Adrenal gland (tissue), 12 donors: ENCODE data around the gene ST3GAL6. TPM values are rescaled to one million over a fixed set of nuclear protein-coding genes. Genes with fewer than 3 reads are reported as not detected.
A peak's percentile ranks its signal among the peaks of the same experiment; 100 is the strongest.

ENCODE experiments used
- DNase-seq, 7 donors: peaks; one replicate each; pipeline ENCODE4 v3.0.0-alpha.2; 2019 to 2020
- H3K27ac ChIP-seq, 5 donors: fragments of 200-600 bp; sonication (generic) in 4 of 5; 1 replicate in 3 of 5; 2 replicates in 2 of 5; pipeline versions ENCODE4 v1.5.1 to v1.8.0; 2016 to 2020; ENCODE audit warnings: mild to moderate bottlenecking in 1 of 5
- H3K27me3 ChIP-seq: fragments of 200-600 bp; 2 replicates; pipeline ENCODE4 v1.8.0; 2021
- H3K36me3 ChIP-seq, 2 donors: fragments of 200-600 bp; replicated peaks in 1 of 2; 1 replicate in 1 of 2; 2 replicates in 1 of 2; pipeline versions ENCODE4 v1.5.1 to v1.8.0; 2018 to 2022
- H3K4me1 ChIP-seq, 2 donors: fragments of 200-600 bp; replicated peaks in 1 of 2; 1 replicate in 1 of 2; 2 replicates in 1 of 2; pipeline versions ENCODE4 v1.5.1 to v1.8.0; 2018 to 2021
- H3K4me3 ChIP-seq, 4 donors: fragments of 200-600 bp; sonication (generic) in 3 of 4; one replicate each; pipeline ENCODE4 v1.5.1; 2016 to 2018
- H3K9me3 ChIP-seq, 3 donors: fragments of 200-600 bp; sonication (generic) in 1 of 3; replicated peaks in 1 of 3; 1 replicate in 2 of 3; 2 replicates in 1 of 3; pipeline versions ENCODE4 v1.5.1 to v1.8.0; 2016 to 2021
- CTCF ChIP-seq, 6 experiments: fragments of 450-650 bp in 4 of 6; fragments of 200-600 bp in 2 of 6; sonication (generic) in 1 of 6; IDR thresholded peaks; 1 replicate in 5 of 6; 2 replicates in 1 of 6; pipeline versions ENCODE4 v1.5.1 to v1.8.0; 2016 to 2021; ENCODE audit warnings: antibody characterized with exemption in 6 of 6, mild to moderate bottlenecking in 2 of 6, moderate library complexity in 1 of 6
- POLR2A ChIP-seq, 2 donors: fragments of 450-650 bp; IDR thresholded peaks; one replicate each; pipeline ENCODE4 v1.6.1; 2017; ENCODE audit warnings: antibody characterized with exemption in 2 of 2, mild to moderate bottlenecking in 2 of 2, moderate library complexity in 1 of 2
- WGBS, 4 donors: extraction: QIAGEN DNeasy Blood & Tissue Kit in 2 of 4; methylation state at CpG; one replicate each; pipeline versions ENCODE4 v1.1.5 to v1.1.7; 2013 to 2017; 5-methylcytosine and 5-hydroxymethylcytosine counted together
- intact Hi-C, 2 donors: fragments of 100-400 bp; cut with DNase I; formaldehyde crosslinking; loops; one replicate each; pipeline versions ENCODE4 v1.14.1 to v1.15.0; 2022 to 2023
- polyA plus RNA-seq, 3 donors: library from polyadenylated mRNA; stranded (reverse); fragments of 200-250 nt in 2 of 3; fragments of 350-450 nt in 1 of 3; fragmentation: Illumina TruSeq in 1 of 3; extraction: RNeasy Lipid Tissue Mini Kit (QIAGEN cat#74804) in 1 of 3; gene quantifications; one replicate each; pipeline ENCODE4 v1.2.3, GENCODE V29; 2013 to 2014
- total RNA-seq, 9 donors: library from RNA; depleted of rRNA in 4 of 9; stranded (reverse); fragments of >200 nt in 4 of 9; fragments of 120-200 nt in 1 of 9; fragmentation: NEBNext Ultra II Directional in 1 of 9; extraction: Animal tissue kit (Norgen Biotek cat#: 25700) in 1 of 9; gene quantifications; one replicate each; pipeline versions ENCODE4 v1.1.0 to v1.2.4, GENCODE V29; 2013 to 2023
- donor health status: healthy with polysubstance abuse.
- donor health status: Bipolar disorder and iron deficiency.
- donor health status: DM: yes; HTN: yes; CAD: no.
- donor health status: DM: no; HTN: no; CAD: no.
- donor health status: DM: no; HTN: no; CAD: no.
- donor health status: DM: yes; HTN: yes; CAD: no.

The ST3GAL6 gene
- total and polyA plus RNA-seq, 12 donors: 6.0 to 60.5 (median 20.1) TPM

- Histone ChIP-seq H3K4me3 (no peak overlapping the region), H3K9me3 (no peaks in the 10 kb centered on the region), H3K4me1 (no peaks in the 10 kb centered on the region), H3K36me3 (no peaks in the 10 kb centered on the region), H3K27ac (no peak overlapping the region), H3K27me3 (no peaks in the 10 kb centered on the region)
- no peak for DNase-seq
- TF ChIP-seq POLR2A (IDR thresholded peaks at IDR 0.05) (no peak), CTCF (IDR thresholded peaks at IDR 0.05) (no peak)
- intact Hi-C loops: no loop called here
- 54 to 55% (median 55%) methylated on average over 3 of the region's 3 CpGs for WGBS, 4 donors
These were observed 8.7 kb upstream of the ST3GAL6 start for GRCh38 chr3:98754483-98754882.

GRCh38 chr3:98755601-98756000 is 7.5 kb upstream of the ST3GAL6 start:
- H3K9me3 ChIP-seq: no peaks in the 10 kb centered on the region
- H3K27ac ChIP-seq: no peak overlapping the region
- WGBS, 4 donors: 75 to 80% (median 77%) methylated on average over 4 of the region's 4 CpGs
- no peaks in the 10 kb centered on the region for H3K27me3 ChIP-seq
- intact Hi-C loops: no loop called here
- TF ChIP-seq POLR2A (IDR thresholded peaks at IDR 0.05) (no peak), CTCF (IDR thresholded peaks at IDR 0.05) (no peak)
- H3K4me1 ChIP-seq: peaks cover 0 to 4% of the 10 kb centered on the region in 2 donors
- H3K4me3 ChIP-seq: no peak overlapping the region
- no peak for DNase-seq
- H3K36me3 ChIP-seq: no peaks in the 10 kb centered on the region

- WGBS, 4 donors: 94 to 100% (median 99%) methylated on average over 2 of the region's 2 CpGs
- H3K9me3 ChIP-seq: no peaks in the 10 kb centered on the region
- H3K27me3 ChIP-seq: no peaks in the 10 kb centered on the region
- H3K4me3 ChIP-seq: no peak overlapping the region
- H3K36me3 ChIP-seq: no peaks in the 10 kb centered on the region
- H3K4me1 ChIP-seq: peaks cover 0 to 28% of the 10 kb centered on the region in 2 donors
- DNase-seq: no peak
- H3K27ac ChIP-seq: no peak overlapping the region
- no peak for TF ChIP-seq CTCF (IDR thresholded peaks at IDR 0.05)
- TF ChIP-seq POLR2A (IDR thresholded peaks at IDR 0.05): no peak
- intact Hi-C loops: no loop called here
These were observed 3.5 kb upstream of the ST3GAL6 start for GRCh38 chr3:98759629-98760028.

DNA sequence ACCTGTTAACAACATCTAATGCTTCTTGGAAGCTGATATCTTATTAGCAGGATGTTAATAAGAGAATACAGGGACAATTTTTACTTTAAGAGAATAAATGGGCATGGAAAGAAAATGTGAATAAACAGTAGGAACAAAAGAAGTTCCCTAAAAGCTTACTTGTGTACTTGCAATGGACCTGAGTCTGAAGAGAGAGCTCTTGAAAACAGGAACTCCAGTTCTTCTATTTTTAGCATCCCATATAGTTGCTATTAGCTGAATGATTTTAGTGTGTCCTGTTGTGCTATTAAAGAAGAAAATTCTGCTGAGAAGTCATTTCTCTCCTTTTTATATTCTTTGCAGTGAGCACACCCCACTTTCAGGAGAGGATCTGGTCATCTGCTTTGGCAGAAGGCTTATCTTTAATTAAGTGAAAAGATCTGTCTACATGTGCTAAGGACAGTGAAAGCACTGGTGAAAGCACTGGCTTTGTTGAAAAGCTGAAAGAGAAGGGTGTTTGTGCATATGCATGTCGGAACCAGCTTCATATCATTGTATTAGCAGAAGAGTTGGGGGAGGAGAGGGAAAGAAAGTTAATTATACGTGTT is 1.4 kb upstream of the ST3GAL6 start:
- intact Hi-C loops: no loop called here

GRCh38 chr3:98763819-98764418 is 779 bp downstream of the ST3GAL6 start:
- no peaks in the 10 kb centered on the region for H3K36me3 ChIP-seq
- peak overlapping the region in 1 of 4 donors; percentile 11 for H3K4me3 ChIP-seq
- 47 to 65% (median 57%) methylated on average over 5 of the region's 5 CpGs for WGBS, 4 donors
- intact Hi-C loops: no loop called here
- TF ChIP-seq POLR2A (IDR thresholded peaks at IDR 0.05): no peak
- no peak for TF ChIP-seq CTCF (IDR thresholded peaks at IDR 0.05)
- H3K4me1 ChIP-seq: peaks cover 4 to 44% of the 10 kb centered on the region in 2 donors
- H3K9me3 ChIP-seq: no peaks in the 10 kb centered on the region
- peak overlapping the region in 2 of 5 donors; percentile 11 to 60 for H3K27ac ChIP-seq
- H3K27me3 ChIP-seq: no peaks in the 10 kb centered on the region
- no peak for DNase-seq

More for the DNA sequence above, 1.4 kb upstream of the ST3GAL6 start:
- H3K4me3 ChIP-seq: no peak overlapping the region
- 61 to 76% (median 64%) methylated on average over 2 of the region's 2 CpGs for WGBS, 4 donors
- no peaks in the 10 kb centered on the region for H3K27me3 ChIP-seq
- no peak for DNase-seq
- no peaks in the 10 kb centered on the region for H3K9me3 ChIP-seq
- no peak for TF ChIP-seq POLR2A (IDR thresholded peaks at IDR 0.05)
- H3K27ac ChIP-seq: peak overlapping the region in 3 of 5 donors; percentile 7 to 64 (median 31)
- H3K4me1 ChIP-seq: peaks cover 0 to 38% of the 10 kb centered on the region in 2 donors
- H3K36me3 ChIP-seq: no peaks in the 10 kb centered on the region
